22Rv1 (cell line): ENCODE data around the gene COL4A1.

ENCODE experiments used
- CTCF ChIP-seq: fragments of 450-650 bp; IDR thresholded peaks from 2 replicates; pipeline ENCODE4 v1.5.1; 2017; ENCODE audit warnings: mild to moderate bottlenecking
- ZFX ChIP-seq: fragments of 450-650 bp; IDR thresholded peaks from 2 replicates; pipeline ENCODE4 v1.6.1; 2017; ENCODE audit warnings: antibody characterized with exemption, borderline replicate concordance

- no peak for TF ChIP-seq CTCF
- no peak for TF ChIP-seq ZFX
These were observed 98.8 kb downstream of the COL4A1 start for GRCh38 chr13:110208116-110208515.
